Activated CD4-positive, alpha-beta T cell treated with anti-CD3 and anti-CD28 coated beads, Interleukin-2, amount 50 U/mL, for 48 hours (primary cell): ENCODE results near the gene COA1.
"Not testable (repeated sequence)": the region's sequence is repeated elsewhere in the genome, so short reads cannot be mapped to it uniquely, and the experiment has no call there.

Experiments
- DNase-seq, 2 experiments: peaks; one replicate each; pipeline ENCODE4 v3.0.0-alpha.2; 2020

COA1 gene

DNA sequence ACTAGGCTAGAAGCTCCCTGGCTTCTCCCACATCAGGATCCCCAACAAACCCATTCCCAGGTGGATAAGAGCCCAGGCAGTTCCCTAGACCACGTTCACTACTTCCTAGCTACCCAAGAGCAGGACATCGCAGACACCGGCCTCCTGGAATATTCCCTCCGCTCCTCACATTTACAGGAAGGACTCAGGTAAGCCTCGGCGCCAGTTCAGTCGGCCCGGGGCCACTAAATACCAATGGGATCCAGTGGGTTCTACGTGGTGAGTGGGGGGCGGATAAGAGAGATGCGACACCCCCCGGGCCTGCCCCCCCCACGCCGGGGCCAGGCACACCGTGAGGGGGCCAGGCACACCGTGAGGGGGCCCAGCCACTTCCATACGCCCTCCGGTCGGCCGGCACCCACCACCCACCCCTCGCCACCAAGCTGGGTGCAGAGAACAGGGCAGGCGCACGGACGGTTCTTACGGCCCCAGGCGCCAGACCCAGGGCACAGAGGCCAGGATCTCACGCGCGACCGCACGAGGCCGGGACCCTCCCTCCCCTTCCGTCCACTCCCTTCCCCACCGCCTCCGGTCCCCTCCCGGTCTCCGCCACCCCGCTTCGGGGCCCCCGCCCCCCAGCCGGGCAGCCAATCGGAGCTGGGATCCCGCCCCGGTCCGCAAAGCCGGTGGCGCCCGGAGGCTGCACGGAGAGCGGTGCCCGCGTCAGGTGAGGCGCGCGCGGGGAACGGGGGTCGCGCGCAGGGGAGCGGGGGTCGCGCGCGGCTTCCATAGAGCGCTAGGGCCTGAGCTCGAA is 28.9 kb upstream of the COA1 start, which contains the start of gene BLVRA:
TSS of gene BLVRA (plus strand) at position 652 of the 793 bp plus-strand sequence. CDS start 12,479 bp downstream, outside the sequence.
- peak; percentile 64 to 71 for DNase-seq

DNA sequence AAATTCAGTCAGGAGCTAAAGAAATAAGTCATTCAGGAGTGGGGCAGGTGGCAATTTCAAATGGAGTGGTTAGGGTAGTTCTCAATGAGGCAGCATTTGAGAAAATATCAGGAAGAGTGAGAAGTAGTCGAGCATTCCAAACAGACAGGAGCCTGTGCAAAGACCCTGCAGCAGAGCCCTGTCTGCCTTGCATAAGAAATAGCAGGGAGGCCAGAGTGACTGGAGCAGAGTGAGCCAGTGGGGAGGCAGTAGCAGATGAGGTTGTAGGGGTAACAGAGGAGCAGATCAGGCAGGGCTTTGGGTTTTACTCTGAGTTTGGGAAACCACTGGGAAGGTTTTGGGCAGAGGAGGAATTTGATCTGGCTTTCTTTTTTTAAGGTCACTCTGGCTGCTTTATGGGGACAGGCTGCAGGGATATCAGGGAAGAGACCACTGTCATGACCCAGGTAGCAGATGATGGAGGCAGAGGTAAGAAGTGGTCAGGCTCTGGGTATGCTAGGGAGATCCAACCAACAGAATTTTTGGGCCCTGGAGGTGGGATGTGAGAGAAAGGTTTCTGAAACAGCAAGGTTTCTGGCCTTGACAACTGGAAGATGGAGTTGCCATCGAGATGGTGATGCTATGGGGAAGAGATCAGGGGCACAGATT is 27.9 kb upstream of the COA1 start:
- no peak for DNase-seq

DNA sequence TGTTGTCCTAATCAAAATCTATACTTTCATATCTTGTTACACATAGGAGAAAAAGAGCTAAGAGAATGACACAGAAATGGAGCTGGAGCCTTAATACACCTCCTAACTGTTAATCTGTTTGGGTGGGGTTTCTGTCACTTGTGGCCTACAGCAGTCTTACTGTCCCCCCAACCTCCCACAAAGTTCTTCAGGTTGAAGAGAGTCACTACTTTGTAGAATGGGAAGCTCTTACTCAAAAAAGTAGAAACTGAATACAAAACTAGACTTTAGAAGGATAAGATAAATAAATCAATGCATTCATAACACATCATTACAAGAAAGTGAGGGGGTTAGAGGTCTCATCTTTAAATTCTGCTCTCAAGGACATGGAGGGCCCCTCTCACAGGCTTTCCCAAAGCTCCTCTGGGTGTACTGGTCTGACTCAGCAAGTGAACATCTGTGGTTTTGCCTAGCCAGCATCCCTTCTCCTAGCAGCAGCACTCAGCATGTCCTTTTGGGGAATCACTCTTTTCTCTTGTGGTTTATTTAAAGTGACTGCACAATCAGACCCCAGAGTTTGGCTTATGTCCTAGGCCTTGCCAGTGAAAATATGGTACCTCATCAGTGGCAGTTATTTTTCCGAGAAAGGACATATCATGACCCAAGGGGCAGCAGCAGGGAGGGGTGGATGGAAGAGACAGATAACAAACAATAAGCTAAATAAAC is 27.2 kb upstream of the COA1 start:
- DNase-seq, result peak; percentile 33 to 55

DNA sequence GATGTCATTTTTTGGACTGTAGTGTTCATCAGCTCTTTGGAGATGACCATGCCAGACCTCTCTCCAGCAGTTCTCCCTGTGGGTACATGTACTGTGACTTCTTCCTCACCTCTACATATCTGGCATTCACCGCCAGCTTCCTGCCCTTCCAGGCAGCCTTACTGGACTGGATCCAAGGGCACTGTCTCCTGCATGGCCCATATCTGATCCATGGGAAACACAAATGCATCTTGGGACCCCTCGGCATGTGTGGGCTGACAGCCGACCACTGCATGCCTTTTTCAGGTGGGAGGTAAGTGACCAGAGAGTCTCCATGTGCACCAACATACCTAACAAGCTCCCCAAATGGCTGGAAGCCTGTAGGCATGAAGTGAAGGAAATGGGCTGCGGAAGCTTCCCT is 25.3 kb upstream of the COA1 start:
- DNase-seq, result no peak

DNA sequence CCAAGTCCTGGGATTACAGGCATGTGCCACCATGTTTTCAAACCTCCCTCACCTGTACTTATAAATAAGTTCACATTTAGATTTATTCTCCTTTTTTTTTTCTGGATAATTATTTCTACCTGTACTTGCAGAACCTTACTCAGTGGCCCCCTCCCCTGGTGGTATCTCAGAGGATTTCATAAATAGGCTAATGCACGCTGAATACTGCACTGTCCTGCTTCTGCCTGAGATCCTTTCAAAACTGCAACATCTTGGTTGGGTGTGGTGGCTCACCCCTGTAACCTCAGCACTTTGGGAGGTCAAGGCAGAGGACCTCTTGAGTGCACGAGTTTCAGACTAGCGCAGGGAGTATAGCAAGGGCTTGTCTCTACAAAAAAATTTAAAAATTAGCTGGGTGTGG is 24.5 kb upstream of the COA1 start:
- DNase-seq, result no peak

DNA sequence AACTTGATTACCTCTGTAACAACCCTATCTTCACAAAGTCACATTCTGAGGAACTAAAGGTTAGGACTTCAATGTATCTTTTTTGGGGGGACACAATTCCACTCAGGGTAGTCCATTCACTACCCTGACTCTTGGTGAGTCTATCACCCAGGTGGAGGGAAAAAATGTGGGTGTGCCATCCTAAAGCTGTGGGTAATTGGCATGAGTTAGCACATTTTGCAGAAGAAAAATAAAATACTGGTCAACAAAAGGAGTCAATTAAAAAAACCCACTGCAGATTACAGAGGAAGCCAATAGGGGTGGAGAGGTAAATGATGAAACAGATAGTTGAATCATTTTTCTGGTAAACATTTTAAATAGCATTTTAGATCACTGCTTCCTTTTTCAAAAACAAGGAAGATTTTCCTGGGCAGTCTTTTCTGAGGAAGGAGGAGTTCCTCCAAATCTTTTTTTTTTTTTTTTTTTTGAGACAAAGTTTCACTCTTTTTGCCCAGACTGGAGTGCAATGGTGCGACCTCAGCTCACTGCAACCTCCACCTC is 24.0 kb upstream of the COA1 start:
- DNase-seq, result no peak

DNA sequence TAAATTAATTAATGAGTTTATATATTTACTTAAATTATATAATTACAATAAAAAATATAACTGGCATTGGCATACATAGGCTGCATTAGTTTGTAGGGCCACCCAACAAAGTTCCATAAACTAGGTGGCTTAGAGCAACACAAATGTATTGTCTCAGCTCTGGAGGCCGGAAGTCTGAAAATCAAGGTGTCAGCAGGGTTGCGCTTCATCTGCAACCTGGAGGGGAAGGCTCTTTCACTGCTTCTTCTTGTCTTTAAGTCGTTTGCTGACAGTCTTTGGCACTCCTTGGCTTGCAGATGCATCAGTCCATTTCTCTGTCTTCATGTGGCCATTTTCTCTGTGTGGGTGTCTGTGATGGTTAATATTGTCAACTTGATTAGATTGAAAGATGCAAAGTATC is 23.1 kb upstream of the COA1 start:
- no peak for DNase-seq

DNA sequence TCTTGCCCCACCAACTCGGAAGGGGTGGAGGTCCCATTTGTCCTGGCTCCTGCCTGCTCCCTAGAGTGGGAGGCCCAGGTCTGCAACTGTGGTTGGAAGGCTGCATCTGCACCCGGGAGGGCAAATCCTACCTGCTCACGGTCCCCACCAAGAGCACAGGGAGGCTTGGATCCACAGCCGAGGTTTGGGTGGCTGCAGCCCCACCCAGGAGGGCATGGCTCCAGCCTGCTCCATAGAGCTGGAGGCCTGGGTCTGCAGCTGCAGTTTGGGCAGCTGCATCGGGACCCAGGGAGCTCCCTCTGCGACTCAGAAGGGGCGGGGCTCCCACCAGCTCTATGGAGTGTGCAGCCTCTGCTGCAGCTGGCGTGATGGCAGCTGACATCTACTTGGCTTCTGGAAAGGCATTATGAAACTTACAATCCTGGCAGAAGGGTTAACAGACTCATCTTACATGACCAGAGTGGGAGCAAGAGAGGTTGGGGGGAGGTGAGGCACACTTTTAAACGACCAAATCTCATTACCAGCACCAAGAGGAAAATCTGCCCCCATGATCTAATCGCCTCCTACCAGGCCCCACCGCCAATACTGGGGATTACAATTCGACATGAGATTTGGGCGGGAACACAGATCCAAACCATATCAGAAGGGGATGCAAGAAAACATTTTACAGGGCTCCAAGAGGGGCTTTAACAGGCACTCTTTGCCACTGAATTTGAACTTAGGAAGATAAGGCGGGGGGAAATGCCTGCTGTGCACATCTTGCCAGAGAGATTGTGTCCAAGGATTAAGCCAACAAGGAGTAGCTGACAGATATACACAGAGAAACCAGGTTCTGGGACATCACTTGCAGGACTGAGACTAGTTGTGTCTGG is 20.9 kb upstream of the COA1 start:
- DNase-seq, result no peak

DNA sequence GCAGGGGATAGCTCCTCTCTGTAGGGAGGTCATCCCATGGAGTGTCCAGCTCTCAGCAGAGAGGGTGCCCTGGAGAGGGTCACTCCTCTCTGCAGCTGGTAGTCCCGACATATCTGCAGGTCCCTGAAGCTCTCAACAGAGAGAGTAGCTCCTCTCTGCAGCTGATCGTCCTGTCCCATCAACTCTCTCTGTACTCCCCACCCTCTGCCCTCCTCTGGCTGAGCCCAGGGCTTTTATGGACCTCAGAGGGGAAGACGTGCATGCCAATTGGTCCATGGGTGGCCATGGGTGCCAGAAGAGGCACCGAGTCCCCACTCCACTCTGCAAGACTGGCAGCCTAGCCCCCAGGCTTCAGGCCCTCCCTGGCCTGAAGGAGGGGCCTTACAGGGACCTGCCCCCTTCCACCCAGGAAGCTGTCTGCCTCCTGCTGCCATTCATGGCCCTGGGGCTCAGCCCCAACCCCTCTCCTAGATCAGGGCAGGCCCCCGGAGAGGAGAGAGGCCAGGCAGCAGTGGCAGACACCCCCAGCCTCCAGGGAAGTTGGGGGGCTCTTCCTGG is 20.1 kb upstream of the COA1 start:
- DNase-seq, result no peak

DNA sequence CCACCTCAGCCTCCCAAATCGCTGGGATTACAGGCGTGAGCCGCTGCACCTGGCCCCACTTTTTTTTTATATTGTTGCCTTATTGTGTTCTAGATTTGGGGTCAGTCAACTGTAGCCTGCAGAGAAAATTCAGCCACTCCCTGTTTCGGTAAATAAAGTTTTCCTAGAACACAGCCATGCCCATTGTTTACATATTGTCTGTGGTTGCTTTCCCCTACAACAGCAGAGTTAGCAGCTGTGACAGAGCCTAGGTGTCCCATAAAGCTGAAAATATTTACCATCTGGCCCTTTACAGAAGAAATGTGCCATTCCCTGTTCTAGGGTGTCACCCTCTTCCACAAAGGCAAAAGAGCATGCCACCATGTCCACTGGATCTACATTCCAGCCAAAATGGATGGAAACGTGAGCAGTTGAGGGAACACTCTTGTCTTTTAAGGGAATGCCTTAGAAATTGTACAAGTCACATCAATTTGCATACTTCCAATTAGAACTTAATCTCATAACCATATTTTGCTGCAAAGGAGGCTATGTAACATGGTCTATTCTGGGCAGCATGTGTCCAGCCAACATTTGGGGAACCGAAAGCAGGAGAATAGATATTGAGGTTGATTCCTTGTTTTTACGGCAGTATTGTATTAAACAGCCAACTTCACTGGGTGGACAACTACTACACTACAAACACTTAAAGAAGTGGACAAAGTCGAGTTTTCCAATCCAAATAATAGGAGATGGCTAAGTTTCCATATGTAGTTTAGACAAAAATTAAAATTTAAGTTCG is 18.2 kb upstream of the COA1 start:
- no peak for DNase-seq

DNA sequence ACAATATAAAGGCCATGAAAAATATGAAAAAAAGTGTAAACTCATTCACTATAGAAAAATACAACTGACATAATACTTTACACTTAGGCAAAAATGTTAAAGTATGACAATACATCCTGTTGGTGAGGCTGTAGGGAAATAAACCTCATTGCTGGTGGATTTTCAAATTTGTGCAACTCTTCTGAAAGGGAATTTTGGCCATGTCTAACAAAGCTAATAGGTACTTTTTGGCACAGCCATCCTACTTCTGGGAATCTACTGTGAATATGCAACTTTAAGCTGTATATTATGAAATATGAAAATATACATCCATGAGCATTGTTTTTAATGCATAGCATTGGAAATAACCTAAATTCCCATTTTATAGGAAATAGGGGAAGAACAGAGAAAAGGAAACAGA is 13.4 kb upstream of the COA1 start:
- DNase-seq, result no peak

DNA sequence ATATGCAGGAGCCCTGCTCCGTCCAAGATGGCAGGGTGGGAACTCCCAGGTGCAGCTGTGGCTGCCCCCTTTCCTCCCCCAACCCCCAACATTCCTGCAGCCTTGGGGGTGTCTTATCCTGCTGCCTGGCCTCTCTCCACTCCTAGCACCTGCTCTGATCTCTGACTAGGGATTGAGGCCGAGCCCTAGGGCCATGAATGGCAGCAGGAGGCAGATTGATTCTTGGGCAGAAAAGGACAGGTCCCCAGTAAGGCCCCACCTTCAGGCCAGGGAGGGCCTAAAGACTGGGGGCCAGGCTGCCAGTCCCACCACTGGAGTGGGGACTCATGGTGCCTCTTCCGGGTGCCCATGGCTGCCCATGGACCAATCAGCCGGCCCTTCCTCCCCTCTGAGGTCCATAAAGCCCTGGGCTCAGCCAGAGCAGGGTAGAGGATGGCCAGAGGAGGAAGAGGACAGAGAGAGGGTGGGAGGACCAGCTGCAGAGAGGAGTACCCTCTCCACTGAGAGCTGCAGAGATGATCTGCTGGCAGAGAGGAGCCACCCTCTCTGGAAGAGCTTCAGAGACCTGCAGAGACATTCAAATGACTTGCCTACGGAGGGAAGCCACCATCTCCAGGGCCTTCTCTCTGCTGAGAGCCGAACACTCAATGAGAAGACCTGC is 8.3 kb upstream of the COA1 start:
- DNase-seq, result no peak

DNA sequence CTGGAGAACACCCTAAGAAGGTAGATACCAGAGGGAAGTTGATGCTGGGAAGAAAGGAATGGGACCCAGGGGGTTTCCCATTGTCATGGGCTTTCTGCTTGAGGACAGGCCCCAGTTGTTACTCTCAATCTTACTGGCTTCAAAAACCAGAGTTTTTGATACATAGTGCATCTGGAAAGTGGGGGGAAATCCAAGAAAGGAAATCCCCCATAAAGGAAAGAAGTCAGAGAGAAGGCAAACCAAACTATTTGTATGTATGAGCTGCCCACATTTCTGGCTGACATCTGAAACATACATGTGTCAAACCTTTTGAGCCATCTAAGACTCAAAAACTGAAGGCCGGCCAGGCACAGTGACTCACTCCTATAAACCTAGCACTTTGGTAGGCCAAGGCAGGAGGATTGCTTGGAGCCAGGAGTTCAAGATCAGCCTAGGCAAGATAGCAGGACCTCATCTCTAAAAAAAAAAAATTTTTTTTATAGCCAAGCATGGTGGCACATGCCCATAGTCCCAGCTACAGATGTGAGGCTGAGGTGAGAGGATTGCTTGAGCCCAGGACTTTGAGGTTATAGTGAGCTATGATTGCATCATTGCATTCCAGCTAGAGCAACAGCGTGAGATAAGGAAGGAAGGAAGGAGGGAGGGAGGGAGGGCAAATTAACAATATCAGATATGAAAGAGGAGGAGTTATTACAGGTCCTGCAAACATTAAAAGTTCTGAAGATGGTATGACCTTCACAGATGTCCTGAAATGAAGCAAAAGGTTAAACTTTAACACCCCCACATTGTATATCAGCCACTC is 6.7 kb upstream of the COA1 start:
- peak; percentile 52 to 67 for DNase-seq

DNA sequence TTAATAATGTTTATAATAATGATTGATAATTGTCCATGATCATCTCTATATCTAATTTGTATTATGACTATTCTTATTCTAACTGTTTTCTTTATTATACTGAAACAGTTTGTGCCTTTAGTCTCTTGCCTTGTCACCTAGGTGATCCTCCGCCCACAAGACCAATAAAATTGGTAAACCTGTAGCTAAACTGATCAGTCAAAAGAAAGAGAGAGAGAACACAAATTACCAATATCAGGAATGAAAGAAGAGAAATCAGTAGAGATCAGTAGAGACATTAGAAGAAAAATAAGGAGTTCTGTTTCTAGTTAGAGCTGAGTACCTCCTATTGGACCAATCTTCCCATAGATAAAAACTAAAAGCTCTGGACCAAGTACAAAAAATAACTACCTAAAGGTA is 6.1 kb upstream of the COA1 start:
- DNase-seq, result peak in 1 of 2 experiments; percentile 50

DNA sequence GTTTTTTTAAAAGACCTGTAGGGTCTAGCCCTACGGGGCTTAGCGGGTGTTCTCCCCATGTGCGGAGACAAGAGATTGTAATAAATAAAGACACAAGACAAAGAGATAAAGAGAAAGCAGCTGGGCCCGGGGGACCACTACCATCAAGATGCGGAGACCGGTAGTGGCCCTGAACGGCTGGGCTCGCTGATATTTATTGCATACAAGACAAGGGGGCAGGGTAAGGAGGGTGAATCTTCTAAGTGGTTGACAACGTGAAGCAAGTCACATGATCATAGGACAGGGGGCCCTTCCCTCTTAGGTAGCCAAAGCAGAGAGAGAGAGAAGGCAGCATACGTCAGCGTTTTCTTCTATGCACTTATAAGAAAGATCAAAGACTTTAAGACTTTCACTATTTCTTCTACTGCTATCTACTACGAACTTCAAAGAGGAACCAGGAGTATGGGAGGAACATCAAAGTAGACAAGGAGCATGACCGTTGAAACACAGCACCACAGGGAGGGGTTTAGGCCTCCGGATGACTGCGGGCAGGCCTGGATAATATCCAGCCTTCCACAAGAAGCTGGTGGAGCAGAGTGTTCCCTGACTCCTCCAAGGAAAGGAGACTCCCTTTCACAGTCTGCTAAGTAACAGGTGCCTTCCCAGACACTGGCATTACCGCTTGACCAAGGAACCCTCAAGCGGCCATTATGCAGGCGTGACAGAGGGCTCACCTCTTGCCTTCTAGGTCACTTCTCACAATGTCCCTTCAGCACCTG is 5.4 kb upstream of the COA1 start:
- DNase-seq, result not testable (repeated sequence)

DNA sequence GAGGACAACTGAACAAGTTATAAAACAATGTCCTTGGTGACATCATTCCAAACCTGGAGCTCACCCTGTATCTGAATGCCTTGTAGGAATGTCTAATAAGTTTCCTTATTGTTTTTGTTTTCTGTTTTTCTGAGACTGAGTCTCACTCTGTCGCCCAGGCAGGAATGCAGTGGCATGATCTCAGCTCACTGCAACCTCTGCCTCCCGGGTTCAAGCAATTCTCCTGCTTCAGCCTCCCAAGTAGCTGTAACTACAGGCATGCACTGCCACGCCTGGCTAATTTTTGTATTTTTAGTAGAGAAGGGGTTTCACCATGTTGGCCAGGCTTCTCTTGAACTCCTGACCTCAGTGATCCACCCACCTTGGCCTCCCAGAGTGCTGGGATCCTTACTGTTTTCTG is 2.2 kb upstream of the COA1 start:
- DNase-seq, result not testable (repeated sequence)

DNA sequence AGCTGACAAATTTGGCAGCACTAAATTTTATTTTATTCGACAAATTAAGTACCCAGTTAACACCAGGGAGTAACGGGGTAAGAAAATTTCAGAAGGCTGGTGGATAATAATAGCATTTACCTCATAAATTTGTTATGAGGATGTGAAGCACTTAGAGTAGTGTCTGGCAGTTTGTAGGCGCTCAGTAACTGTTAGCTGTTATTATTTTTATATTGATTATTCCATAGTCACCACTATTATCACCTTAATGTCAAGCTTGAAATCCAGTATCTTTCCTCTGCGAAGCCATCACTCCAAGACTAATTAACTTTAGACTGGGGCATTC is 563 bp upstream of the COA1 start:
- DNase-seq, result no peak

DNA sequence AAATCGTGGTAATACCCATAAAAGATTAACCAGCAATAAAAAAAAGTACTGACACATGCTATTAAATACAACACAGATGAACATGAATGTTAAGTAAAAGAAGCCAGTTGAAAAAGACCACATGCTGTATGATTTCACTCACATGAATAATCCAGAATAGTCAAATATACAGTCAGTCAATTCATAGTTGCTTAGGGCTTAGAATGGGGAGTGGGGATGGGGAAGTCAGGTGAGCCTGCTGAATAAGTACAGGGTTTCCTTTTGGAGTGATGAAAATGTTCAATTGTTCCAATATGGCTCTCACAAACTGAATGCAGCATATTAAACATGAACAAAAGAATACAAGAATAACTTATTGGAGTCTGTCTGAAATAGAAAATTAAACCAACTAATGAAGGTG is 1.8 kb downstream of the COA1 start:
- no peak for DNase-seq

DNA sequence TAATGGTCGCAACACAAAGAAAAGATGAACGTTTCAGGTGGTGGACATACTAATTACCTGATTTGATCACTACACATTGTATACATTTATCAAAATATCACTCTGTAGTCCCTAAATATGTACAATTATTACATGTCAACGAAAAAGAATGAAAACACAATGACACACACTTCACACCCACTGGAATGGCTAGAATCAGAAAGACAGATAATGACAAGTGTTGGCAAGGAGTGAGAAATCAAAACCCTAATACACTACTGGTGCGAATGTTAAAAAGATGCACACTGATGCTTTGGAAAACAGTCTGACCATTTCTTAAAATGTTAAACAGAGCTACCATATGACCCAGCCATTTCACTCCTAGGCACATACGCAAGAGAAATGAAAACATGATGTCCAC is 2.3 kb downstream of the COA1 start:
- DNase-seq, result no peak
